SW480 (cell line): Measurements from ENCODE around the gene LYPD1.

ENCODE experiments used
- DNase-seq: peaks from one replicate; pipeline ENCODE4 v3.0.0-alpha.2; 2016; ENCODE audit warnings: low spot score

LYPD1 gene

GRCh38 chr2:132668189-132668823, 1.7 kb downstream of the LYPD1 start:
- no peak for DNase-seq

GRCh38 chr2:132667706-132668105, 2.3 kb downstream of the LYPD1 start:
- no peak for DNase-seq

GRCh38 chr2:132665401-132666140, 4.4 kb downstream of the LYPD1 start:
- DNase-seq, result no peak

- no peak for DNase-seq
These were observed 5.9 kb downstream of the LYPD1 start for GRCh38 chr2:132664096-132664495.

GRCh38 chr2:132662732-132663131, 7.3 kb downstream of the LYPD1 start:
- DNase-seq, result no peak

- no peak for DNase-seq
These were observed 10.7 kb downstream of the LYPD1 start for GRCh38 chr2:132659331-132659730.

GRCh38 chr2:132656266-132656975, 13.6 kb downstream of the LYPD1 start:
- no peak for DNase-seq

GRCh38 chr2:132654968-132655367, 15.0 kb downstream of the LYPD1 start:
- no peak for DNase-seq

GRCh38 chr2:132654335-132654734, 15.7 kb downstream of the LYPD1 start:
- no peak for DNase-seq

- no peak for DNase-seq
These were observed 17.5 kb downstream of the LYPD1 start for GRCh38 chr2:132652474-132652873.

- no peak for DNase-seq
These were observed 18.6 kb downstream of the LYPD1 start for GRCh38 chr2:132651115-132652045.

GRCh38 chr2:132646540-132647108, 23.4 kb downstream of the LYPD1 start:
- DNase-seq, result no peak

GRCh38 chr2:132645722-132646539, 24.1 kb downstream of the LYPD1 start:
- DNase-seq, result no peak

- DNase-seq, result no peak
These were observed 24.8 kb downstream of the LYPD1 start for GRCh38 chr2:132645176-132645575.

- no peak for DNase-seq
These were observed 27.6 kb downstream of the LYPD1 start for GRCh38 chr2:132642415-132642814.

GRCh38 chr2:132641819-132642218, 28.2 kb downstream of the LYPD1 start:
- no peak for DNase-seq

- no peak for DNase-seq
These were observed 29.9 kb downstream of the LYPD1 start for GRCh38 chr2:132640116-132640515.

- DNase-seq, result no peak
These were observed 31.5 kb downstream of the LYPD1 start for GRCh38 chr2:132638313-132639040.

GRCh38 chr2:132636346-132636745, 33.7 kb downstream of the LYPD1 start:
- DNase-seq, result no peak

- no peak for DNase-seq
These were observed 36.4 kb downstream of the LYPD1 start for GRCh38 chr2:132633635-132634034.
